ENCODE measurements around the gene ARHGAP23. TPM values are rescaled to one million over a fixed set of nuclear protein-coding genes. Genes with fewer than 3 reads are reported as not detected.
A peak's percentile ranks its signal among the peaks of the same experiment; 100 is the strongest.

Gene ARHGAP23
- total RNA-seq, 2 experiments from 2014 or later, result 0.73 TPM; not detected in 1

DNA sequence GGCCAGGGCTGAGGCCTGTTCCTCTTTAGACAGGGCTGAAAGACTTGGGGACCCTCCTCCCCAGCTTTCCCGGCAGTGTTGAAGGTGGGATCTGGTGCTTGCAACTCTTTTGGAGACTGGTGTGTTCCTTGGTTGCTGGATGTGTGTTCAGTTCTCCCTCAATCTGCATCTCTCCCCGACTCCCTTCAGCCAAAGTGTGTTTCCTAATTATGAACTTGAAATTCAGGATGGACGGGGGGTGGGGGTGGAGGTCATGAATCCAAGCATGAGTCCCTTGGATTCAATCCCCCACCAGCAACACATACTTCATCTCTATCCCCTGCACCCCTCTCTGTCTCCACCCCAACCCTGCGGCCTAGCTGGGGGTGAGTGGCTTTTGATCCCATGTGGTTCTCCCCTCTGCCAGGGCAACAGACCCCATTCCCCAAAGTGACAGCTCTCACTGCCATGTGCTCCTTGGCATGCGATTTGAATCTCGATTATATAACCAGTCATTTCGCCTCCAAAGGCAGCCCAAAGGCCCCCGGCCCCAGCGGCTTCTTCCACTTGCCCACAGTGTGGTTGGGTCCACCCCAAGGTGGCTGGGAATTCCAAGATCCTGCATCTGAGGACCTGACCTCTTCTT, 1.3 kb downstream of the ARHGAP23 start:
- Mint-ChIP-seq H3K9me3 (no peaks in the 10 kb centered on the region), H3K27ac (no peak overlapping the region), H3K4me1 (ENCODE audit: low read depth) (peaks cover 15% of the 10 kb centered on the region), H3K36me3 (ENCODE audit: low read depth) (no peaks in the 10 kb centered on the region), H3K4me3 (peak overlapping the region; percentile 84), H3K27me3 (peaks cover 16% of the 10 kb centered on the region)
- ATAC-seq (ENCODE audit: poor library complexity) (no peak), DNase-seq (no peak)
- CTCF ChIA-PET, result interaction anchor here (1.4 kb wide), 1 partner anchor 15 kb away, joined by 4 read pairs; no protein-coding TSS in a partner anchor
- H3K36me3 ChIP-seq (ENCODE audit: insufficient read depth, low read length), result no peaks in the 10 kb centered on the region
- POLR2A ChIA-PET, result no interaction called here
- H3K4me3 ChIP-seq (ENCODE audit: low read length), result no peak overlapping the region
- H3K9me3 ChIP-seq (ENCODE audit: control insufficient read depth in 1 of 2, insufficient read depth in 1 of 2, low read length in 2 of 2), result no peaks in the 10 kb centered on the region
- TF ChIP-seq, protein P1, sequence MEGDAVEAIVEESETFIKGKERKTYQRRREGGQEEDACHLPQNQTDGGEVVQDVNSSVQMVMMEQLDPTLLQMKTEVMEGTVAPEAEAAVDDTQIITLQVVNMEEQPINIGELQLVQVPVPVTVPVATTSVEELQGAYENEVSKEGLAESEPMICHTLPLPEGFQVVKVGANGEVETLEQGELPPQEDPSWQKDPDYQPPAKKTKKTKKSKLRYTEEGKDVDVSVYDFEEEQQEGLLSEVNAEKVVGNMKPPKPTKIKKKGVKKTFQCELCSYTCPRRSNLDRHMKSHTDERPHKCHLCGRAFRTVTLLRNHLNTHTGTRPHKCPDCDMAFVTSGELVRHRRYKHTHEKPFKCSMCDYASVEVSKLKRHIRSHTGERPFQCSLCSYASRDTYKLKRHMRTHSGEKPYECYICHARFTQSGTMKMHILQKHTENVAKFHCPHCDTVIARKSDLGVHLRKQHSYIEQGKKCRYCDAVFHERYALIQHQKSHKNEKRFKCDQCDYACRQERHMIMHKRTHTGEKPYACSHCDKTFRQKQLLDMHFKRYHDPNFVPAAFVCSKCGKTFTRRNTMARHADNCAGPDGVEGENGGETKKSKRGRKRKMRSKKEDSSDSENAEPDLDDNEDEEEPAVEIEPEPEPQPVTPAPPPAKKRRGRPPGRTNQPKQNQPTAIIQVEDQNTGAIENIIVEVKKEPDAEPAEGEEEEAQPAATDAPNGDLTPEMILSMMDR (IDR thresholded peaks at IDR 0.05), result no peak
- intact Hi-C loops (cut with DNase I, micrococcal nuclease), result no loop called here
- H3K4me1 ChIP-seq (ENCODE audit: insufficient read depth, low read length), result peaks cover 18% of the 10 kb centered on the region
- peaks cover 3 to 9% of the 10 kb centered on the region in 2 experiments for H3K27me3 ChIP-seq (ENCODE audit: control insufficient read depth in 1 of 2, insufficient read depth in 2 of 2, low read length in 2 of 2)
- no peak overlapping the region for H3K27ac ChIP-seq (ENCODE audit: low read depth in 1 of 2, low read length in 2 of 2)

DNA sequence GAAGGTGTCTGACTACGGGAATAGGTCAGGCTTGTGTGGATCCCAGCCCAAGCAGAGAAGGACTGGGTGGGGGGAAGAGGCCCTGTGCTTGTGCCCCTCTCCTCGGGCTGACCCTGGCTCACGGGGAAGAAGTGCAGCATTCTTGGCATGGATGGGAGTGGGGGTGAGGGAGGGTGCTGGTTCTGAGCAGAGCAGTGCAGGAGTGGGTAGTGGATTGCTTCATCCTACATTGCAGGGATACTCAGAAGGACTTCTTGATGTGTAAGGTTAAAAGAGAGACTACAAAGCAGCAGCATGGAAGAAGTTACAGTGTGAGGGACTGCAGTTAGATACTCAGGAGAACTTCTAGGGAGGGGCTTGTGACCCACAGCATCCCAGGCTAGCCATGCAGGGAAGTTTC, 2.1 kb downstream of the ARHGAP23 start:
- intact Hi-C loops (cut with DNase I, micrococcal nuclease), result no loop called here
- no peaks in the 10 kb centered on the region for H3K36me3 ChIP-seq (ENCODE audit: insufficient read depth, low read length)
- no peak overlapping the region for H3K27ac ChIP-seq (ENCODE audit: low read depth in 1 of 2, low read length in 2 of 2)
- Mint-ChIP-seq H3K27me3 (peaks cover 8% of the 10 kb centered on the region), H3K4me1 (ENCODE audit: low read depth) (peaks cover 15% of the 10 kb centered on the region), H3K9me3 (no peaks in the 10 kb centered on the region), H3K4me3 (peak overlapping the region; percentile 80), H3K27ac (no peak overlapping the region), H3K36me3 (ENCODE audit: low read depth) (no peaks in the 10 kb centered on the region)
- peaks cover 18% of the 10 kb centered on the region for H3K4me1 ChIP-seq (ENCODE audit: insufficient read depth, low read length)
- no peak overlapping the region for H3K4me3 ChIP-seq (ENCODE audit: low read length)
- no peak for DNase-seq
- TF ChIP-seq, protein P1 (IDR thresholded peaks at IDR 0.05), result no peak
- peaks cover 3 to 9% of the 10 kb centered on the region in 2 experiments for H3K27me3 ChIP-seq (ENCODE audit: control insufficient read depth in 1 of 2, insufficient read depth in 2 of 2, low read length in 2 of 2)
- H3K9me3 ChIP-seq (ENCODE audit: control insufficient read depth in 1 of 2, insufficient read depth in 1 of 2, low read length in 2 of 2), result no peaks in the 10 kb centered on the region
- POLR2A ChIA-PET, result no interaction called here
- no peak for ATAC-seq (ENCODE audit: poor library complexity)
- CTCF ChIA-PET, result no interaction called here

DNA sequence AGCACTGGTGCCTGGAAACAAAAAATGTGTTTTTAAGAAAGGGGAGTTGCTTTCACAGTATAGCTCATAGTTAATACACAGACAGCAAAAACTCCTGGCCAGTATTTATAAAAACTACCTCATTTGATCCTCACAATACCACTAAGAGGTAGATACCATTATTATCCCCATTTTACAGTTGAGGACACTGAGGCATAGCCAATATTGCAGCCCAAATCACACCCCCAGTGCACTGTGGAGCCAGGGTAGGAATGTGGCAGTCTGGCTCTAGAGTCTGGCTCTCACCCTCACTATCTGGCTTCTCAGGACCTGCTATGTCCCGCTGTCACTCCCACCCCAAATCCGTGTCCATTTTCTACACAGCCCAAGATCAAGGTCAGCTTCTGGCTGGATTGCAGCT, 2.6 kb downstream of the ARHGAP23 start:
- Mint-ChIP-seq H3K36me3 (ENCODE audit: low read depth) (no peaks in the 10 kb centered on the region), H3K27me3 (peaks cover 5% of the 10 kb centered on the region), H3K27ac (no peak overlapping the region), H3K4me3 (peak overlapping the region; percentile 30), H3K9me3 (no peaks in the 10 kb centered on the region), H3K4me1 (ENCODE audit: low read depth) (peaks cover 15% of the 10 kb centered on the region)
- H3K4me3 ChIP-seq (ENCODE audit: low read length), result no peak overlapping the region
- H3K9me3 ChIP-seq (ENCODE audit: control insufficient read depth in 1 of 2, insufficient read depth in 1 of 2, low read length in 2 of 2), result no peaks in the 10 kb centered on the region
- no peak for DNase-seq
- no peak overlapping the region for H3K27ac ChIP-seq (ENCODE audit: low read depth in 1 of 2, low read length in 2 of 2)
- ChIA-PET CTCF (no interaction called here), POLR2A (no interaction called here)
- H3K4me1 ChIP-seq (ENCODE audit: insufficient read depth, low read length), result peaks cover 18% of the 10 kb centered on the region
- peaks cover 3 to 9% of the 10 kb centered on the region in 2 experiments for H3K27me3 ChIP-seq (ENCODE audit: control insufficient read depth in 1 of 2, insufficient read depth in 2 of 2, low read length in 2 of 2)
- no peaks in the 10 kb centered on the region for H3K36me3 ChIP-seq (ENCODE audit: insufficient read depth, low read length)
- ATAC-seq (ENCODE audit: poor library complexity), result no peak
- TF ChIP-seq, protein P1 (IDR thresholded peaks at IDR 0.05), result no peak
- intact Hi-C loops (cut with DNase I, micrococcal nuclease), result no loop called here

All from CD4-positive, alpha-beta T cell (primary cell).